Astrocyte (in vitro differentiated cells and primary cell): ENCODE measurements around the gene PTPRN. TPM values are rescaled to one million over a fixed set of nuclear protein-coding genes. Genes with fewer than 3 reads are reported as not detected.

ENCODE experiments used
- DNase-seq: peaks from one replicate; pipeline ENCODE4 v3.0.0-alpha.2; 2010; ENCODE audit warnings: low read depth
- FAIRE-seq: peaks from 2 replicates; lab custom pipeline; 2011; peaks lifted over from hg19 to GRCh38; lab: Jason Lieb, UNC
- H2AFZ ChIP-seq: 2 replicates; pipeline ENCODE4 v1.6.0; 2012; ENCODE audit warnings: low read depth, low read length, inconsistent platforms
- H3K27ac ChIP-seq: 2 replicates; pipeline ENCODE4 v1.5.1; 2011; ENCODE audit warnings: low read depth, low read length, inconsistent platforms
- H3K27me3 ChIP-seq: 2 replicates; pipeline ENCODE4 v1.6.0; 2011; ENCODE audit warnings: low read length, inconsistent platforms; ENCODE audit not compliant: insufficient read depth
- H3K36me3 ChIP-seq: 2 replicates; pipeline ENCODE4 v1.5.1; 2011; ENCODE audit warnings: low read length, inconsistent platforms; ENCODE audit not compliant: insufficient read depth
- H3K4me1 ChIP-seq: 2 replicates; pipeline ENCODE4 v1.5.1; 2011; ENCODE audit warnings: low read length, inconsistent platforms; ENCODE audit not compliant: insufficient read depth
- H3K4me2 ChIP-seq: 2 replicates; pipeline ENCODE4 v1.6.0; 2012; ENCODE audit warnings: low read length, inconsistent platforms
- H3K4me3 ChIP-seq: 2 replicates; pipeline ENCODE4 v1.5.1; 2011; ENCODE audit warnings: low read depth, mild to moderate bottlenecking, low read length, inconsistent platforms; ENCODE audit not compliant: insufficient read depth
- H3K79me2 ChIP-seq: 2 replicates; pipeline ENCODE4 v1.6.0; 2012; ENCODE audit warnings: mild to moderate bottlenecking, low read length, inconsistent platforms; ENCODE audit not compliant: insufficient read depth
- H3K9ac ChIP-seq: 2 replicates; pipeline ENCODE4 v1.6.0; 2012; ENCODE audit warnings: mild to moderate bottlenecking, low read length, inconsistent platforms
- H3K9me3 ChIP-seq: 2 replicates; pipeline ENCODE4 v1.5.1; 2012; ENCODE audit warnings: low read depth, mild to moderate bottlenecking, low read length, inconsistent platforms; ENCODE audit not compliant: insufficient read depth
- H4K20me1 ChIP-seq: 2 replicates; pipeline ENCODE4 v1.6.0; 2012; ENCODE audit warnings: low read length, inconsistent platforms; ENCODE audit not compliant: insufficient read depth
- H3K27ac Mint-ChIP-seq: one replicate; pipeline ENCODE4 v1.8.0; 2021; ENCODE audit warnings: mild to moderate bottlenecking, mixed read lengths; ENCODE audit not compliant: unreplicated experiment
- H3K27me3 Mint-ChIP-seq: one replicate; pipeline ENCODE4 v1.8.0; 2021; ENCODE audit warnings: low read depth, mixed read lengths; ENCODE audit not compliant: unreplicated experiment
- H3K36me3 Mint-ChIP-seq: one replicate; pipeline ENCODE4 v1.8.0; 2021; ENCODE audit warnings: low read depth, mixed read lengths; ENCODE audit not compliant: unreplicated experiment
- H3K4me1 Mint-ChIP-seq: one replicate; pipeline ENCODE4 v1.8.0; 2021; ENCODE audit warnings: low read depth, mixed read lengths; ENCODE audit not compliant: unreplicated experiment
- H3K4me3 Mint-ChIP-seq: one replicate; pipeline ENCODE4 v1.8.0; 2021; ENCODE audit warnings: mild to moderate bottlenecking, moderate library complexity, mixed read lengths; ENCODE audit not compliant: unreplicated experiment
- H3K9me3 Mint-ChIP-seq: one replicate; pipeline ENCODE4 v1.8.0; 2021; ENCODE audit warnings: mild to moderate bottlenecking, mixed read lengths; ENCODE audit not compliant: unreplicated experiment
- CTCF ChIP-seq: IDR thresholded peaks from 2 replicates; pipeline ENCODE4 v1.5.1; 2011; ENCODE audit warnings: low read depth, mild to moderate bottlenecking, inconsistent platforms, low read length, moderate library complexity; ENCODE audit not compliant: insufficient read depth
- EZH2 ChIP-seq: IDR thresholded peaks from 2 replicates; pipeline ENCODE4 v1.6.1; 2012; ENCODE audit warnings: mild to moderate bottlenecking, low read length, inconsistent platforms; ENCODE audit not compliant: insufficient read depth
- total RNA-seq: library from RNA; stranded (reverse); gene quantifications from 2 replicates; pipeline ENCODE4 v1.2.1, GENCODE V29; 2021

PTPRN gene
- total RNA-seq, 1 donor from 2014 or later = 76.6 TPM

GRCh38 chr2:219251656-219252055 is 57.5 kb downstream of the PTPRN start:
- peaks cover 5% of the 10 kb centered on the region for H3K36me3 Mint-ChIP-seq
- FAIRE-seq (no peak), DNase-seq (no peak)
- peak overlapping the region; percentile 70 for H3K4me3 Mint-ChIP-seq
- peaks cover 22% of the 10 kb centered on the region for H3K27me3 ChIP-seq
- no peak overlapping the region for H3K27ac ChIP-seq
- peaks cover 48% of the 10 kb centered on the region for H3K4me1 ChIP-seq
- peaks cover 15% of the 10 kb centered on the region for H3K79me2 ChIP-seq
- peaks cover 21% of the 10 kb centered on the region for H3K27me3 Mint-ChIP-seq
- H3K9me3 Mint-ChIP-seq = no peaks in the 10 kb centered on the region
- no peaks in the 10 kb centered on the region for H3K9me3 ChIP-seq
- peak overlapping the region; percentile 94 for H3K4me2 ChIP-seq
- TF ChIP-seq EZH2 (no peak), CTCF (no peak)
- no peak overlapping the region for H3K9ac ChIP-seq
- no peak overlapping the region for H3K4me3 ChIP-seq
- peak overlapping the region; percentile 59 for H3K27ac Mint-ChIP-seq
- H3K36me3 ChIP-seq = no peaks in the 10 kb centered on the region
- H3K4me1 Mint-ChIP-seq = peaks cover 40% of the 10 kb centered on the region
- H2AFZ ChIP-seq = no peak overlapping the region
- peaks cover 4% of the 10 kb centered on the region for H4K20me1 ChIP-seq

- Histone ChIP-seq H3K4me2 (peak overlapping the region; percentile 72), H3K4me1 (peaks cover 59% of the 10 kb centered on the region), H3K79me2 (peaks cover 29% of the 10 kb centered on the region), H2AFZ (no peak overlapping the region), H3K27me3 (peaks cover 13% of the 10 kb centered on the region), H3K9ac (peak overlapping the region; percentile 66), H3K27ac (peak overlapping the region; percentile 68), H3K36me3 (no peaks in the 10 kb centered on the region), H3K9me3 (no peaks in the 10 kb centered on the region), H3K4me3 (no peak overlapping the region), H4K20me1 (peaks cover 4% of the 10 kb centered on the region)
- FAIRE-seq (no peak), DNase-seq (no peak)
- peaks cover 5% of the 10 kb centered on the region for H3K36me3 Mint-ChIP-seq
- H3K27me3 Mint-ChIP-seq = peaks cover 8% of the 10 kb centered on the region
- peak overlapping the region; percentile 67 for H3K4me3 Mint-ChIP-seq
- TF ChIP-seq EZH2 (no peak), CTCF (no peak)
- no peak overlapping the region for H3K27ac Mint-ChIP-seq
- H3K9me3 Mint-ChIP-seq = no peaks in the 10 kb centered on the region
- peaks cover 40% of the 10 kb centered on the region for H3K4me1 Mint-ChIP-seq
These were observed 59.0 kb downstream of the PTPRN start for GRCh38 chr2:219250049-219250781.
